H9 (cell line): ENCODE data around the gene FCRL5. TPM values are rescaled to one million over a fixed set of nuclear protein-coding genes. Genes with fewer than 3 reads are reported as not detected.

Experiments
- DNase-seq: peaks from one replicate; pipeline ENCODE4 v3.0.0-alpha.2; 2017
- H2AFZ ChIP-seq: one replicate; pipeline ENCODE4 v1.6.1; 2013; ENCODE audit warnings: mild to moderate bottlenecking, low read length, control low read depth, moderate library complexity
- H2AK5ac ChIP-seq: 2 replicates; pipeline ENCODE4 v1.6.1; 2013; ENCODE audit warnings: low read length, control low read depth, mixed read lengths; ENCODE audit not compliant: insufficient read length
- H2BK120ac ChIP-seq: one replicate; pipeline ENCODE4 v1.6.1; 2013; ENCODE audit warnings: low read depth, mild to moderate bottlenecking, low read length, control low read depth, inconsistent platforms; ENCODE audit not compliant: poor library complexity, severe bottlenecking
- H2BK12ac ChIP-seq: 2 replicates; pipeline ENCODE4 v1.6.1; 2013; ENCODE audit warnings: low read length, control low read depth, mixed read lengths, low read depth; ENCODE audit not compliant: insufficient read length
- H2BK15ac ChIP-seq: 2 replicates; pipeline ENCODE4 v1.6.1; 2013; ENCODE audit warnings: low read depth, low read length, control low read depth
- H2BK20ac ChIP-seq: one replicate; pipeline ENCODE4 v1.6.1; 2013; ENCODE audit warnings: low read depth, mild to moderate bottlenecking, low read length, control low read depth, inconsistent platforms; ENCODE audit not compliant: poor library complexity, severe bottlenecking
- H2BK5ac ChIP-seq: 2 replicates; pipeline ENCODE4 v1.6.1; 2013; ENCODE audit warnings: low read length, control low read depth, mixed read lengths; ENCODE audit not compliant: insufficient read length
- H3K14ac ChIP-seq: 2 replicates; pipeline ENCODE4 v1.6.1; 2013; ENCODE audit warnings: low read length, control low read depth; ENCODE audit not compliant: insufficient read depth
- H3K18ac ChIP-seq: 2 replicates; pipeline ENCODE4 v1.6.1; 2013; ENCODE audit warnings: low read depth, mild to moderate bottlenecking, mixed read lengths, low read length, control low read depth; ENCODE audit not compliant: insufficient read length
- H3K23ac ChIP-seq: 2 replicates; pipeline ENCODE4 v1.6.1; 2013; ENCODE audit warnings: low read length, control low read depth, mixed read lengths, low read depth; ENCODE audit not compliant: insufficient read length
- H3K23me2 ChIP-seq: 2 replicates; pipeline ENCODE4 v1.6.1; 2013; ENCODE audit warnings: low read depth, mild to moderate bottlenecking, mixed read lengths, low read length, control low read depth; ENCODE audit not compliant: insufficient read length, poor library complexity, severe bottlenecking
- H3K27ac ChIP-seq: 2 replicates; pipeline ENCODE4 v1.5.1; 2013; ENCODE audit warnings: low read length, control low read depth, mixed read lengths, low read depth; ENCODE audit not compliant: insufficient read length
- H3K27me3 ChIP-seq: 2 replicates; pipeline ENCODE4 v1.6.1; 2013; ENCODE audit warnings: low read length, control low read depth, inconsistent platforms; ENCODE audit not compliant: insufficient read depth
- H3K4ac ChIP-seq: 2 replicates; pipeline ENCODE4 v1.6.1; 2013; ENCODE audit warnings: low read depth, mild to moderate bottlenecking, control low read depth, inconsistent platforms, low read length, moderate library complexity
- H3K4me1 ChIP-seq: 2 replicates; pipeline ENCODE4 v1.6.1; 2013; ENCODE audit warnings: low read length, control low read depth, inconsistent platforms; ENCODE audit not compliant: insufficient read depth
- H3K4me2 ChIP-seq: 2 replicates; pipeline ENCODE4 v1.6.1; 2013; ENCODE audit warnings: low read length, control low read depth, mixed read lengths; ENCODE audit not compliant: insufficient read length, insufficient read depth
- H3K56ac ChIP-seq: 2 replicates; pipeline ENCODE4 v1.6.1; 2013; ENCODE audit warnings: low read depth, mild to moderate bottlenecking, mixed read lengths, low read length, control low read depth; ENCODE audit not compliant: insufficient read length
- H3K79me1 ChIP-seq: 2 replicates; pipeline ENCODE4 v1.6.1; 2013; ENCODE audit warnings: low read depth, mild to moderate bottlenecking, moderate library complexity, low read length, control low read depth, inconsistent platforms; ENCODE audit not compliant: insufficient read depth, poor library complexity, severe bottlenecking
- H3K79me2 ChIP-seq: 2 replicates; pipeline ENCODE4 v1.6.1; 2013; ENCODE audit warnings: low read length, control low read depth, inconsistent platforms; ENCODE audit not compliant: insufficient read depth
- H3K9ac ChIP-seq: 2 replicates; pipeline ENCODE4 v1.6.1; 2013; ENCODE audit warnings: low read length, control low read depth, mixed read lengths; ENCODE audit not compliant: insufficient read length; ENCODE audit errors: extremely low read depth
- H3K9me3 ChIP-seq: one replicate; pipeline ENCODE4 v1.6.1; 2013; ENCODE audit warnings: low read depth, low read length, inconsistent platforms; ENCODE audit not compliant: control insufficient read depth
- H3T11ph ChIP-seq: one replicate; pipeline ENCODE4 v1.6.1; 2013; ENCODE audit warnings: mild to moderate bottlenecking, low read length, control low read depth, inconsistent platforms
- H4K20me1 ChIP-seq: one replicate; pipeline ENCODE4 v1.6.1; 2013; ENCODE audit not compliant: control insufficient read depth, insufficient read length, insufficient read depth
- H4K5ac ChIP-seq: 2 replicates; pipeline ENCODE4 v1.6.1; 2013; ENCODE audit warnings: low read depth, mild to moderate bottlenecking, mixed read lengths, low read length, control low read depth; ENCODE audit not compliant: insufficient read length
- H4K8ac ChIP-seq: replicated peaks from 2 replicates; pipeline ENCODE4 v1.6.1; 2013; ENCODE audit warnings: low read length, control low read depth, mixed read lengths, low read depth; ENCODE audit not compliant: insufficient read length
- H4K91ac ChIP-seq: 2 replicates; pipeline ENCODE4 v1.6.1; 2013; ENCODE audit warnings: low read depth, mild to moderate bottlenecking, moderate library complexity, mixed read lengths, low read length, control low read depth; ENCODE audit not compliant: insufficient read length
- H3K27ac Mint-ChIP-seq, 3 experiments: 2 replicates in 2 of 3; 3 replicates in 1 of 3; pipeline ENCODE4 v1.8.0; 2020 to 2021; ENCODE audit warnings: mixed read lengths in 3 of 3, mild to moderate bottlenecking in 1 of 3, moderate library complexity in 1 of 3
- H3K27me3 Mint-ChIP-seq: 2 replicates; pipeline ENCODE4 v1.8.0; 2021; ENCODE audit warnings: low read depth, mild to moderate bottlenecking, moderate library complexity, mixed read lengths
- H3K36me3 Mint-ChIP-seq, 3 experiments: 2 replicates in 2 of 3; 3 replicates in 1 of 3; pipeline ENCODE4 v1.8.0; 2020 to 2021; ENCODE audit warnings: low read depth in 3 of 3, mixed read lengths in 3 of 3; ENCODE audit not compliant: insufficient read depth in 1 of 3
- H3K4me1 Mint-ChIP-seq, 2 experiments: 2 replicates each; pipeline ENCODE4 v1.8.0; 2020; ENCODE audit warnings: mixed read lengths in 2 of 2
- H3K4me3 Mint-ChIP-seq, 2 experiments: 2 replicates in 1 of 2; 3 replicates in 1 of 2; pipeline ENCODE4 v1.8.0; 2020 to 2021; ENCODE audit warnings: mild to moderate bottlenecking in 2 of 2, mixed read lengths in 2 of 2, moderate library complexity in 1 of 2
- H3K9me3 Mint-ChIP-seq, 2 experiments: 2 replicates in 1 of 2; 3 replicates in 1 of 2; pipeline ENCODE4 v1.8.0; 2020; ENCODE audit warnings: mild to moderate bottlenecking in 2 of 2, mixed read lengths in 2 of 2, moderate library complexity in 1 of 2
- CTCF ChIP-seq: fragments of 200-600 bp; sonication (generic); conservative IDR thresholded peaks from 3 replicates; pipeline ENCODE4 v1.8.0; 2021; ENCODE audit warnings: antibody characterized with exemption, mild to moderate bottlenecking
- WGBS: extraction: QIAGEN DNeasy Blood & Tissue Kit; methylation state at CpG from one replicate; pipeline ENCODE4 v1.1.7; 2013; ENCODE audit warnings: missing lambda C conversion rate, low lambda C conversion rate, mixed read lengths; ENCODE audit not compliant: insufficient read length; ENCODE audit errors: extremely low coverage; 5-methylcytosine and 5-hydroxymethylcytosine counted together
- total RNA-seq: library from RNA; stranded (reverse); gene quantifications from 2 replicates; pipeline ENCODE4 v1.2.1, GENCODE V29; 2021

The FCRL5 gene
- total RNA-seq, 1 experiment from 2014 or later = 0.98 TPM

- H3K4me3 Mint-ChIP-seq = no peak overlapping the region
- Histone ChIP-seq H2BK120ac (no peak overlapping the region), H2AFZ (no peak overlapping the region), H2BK15ac (no peak overlapping the region), H2BK5ac (no peak overlapping the region), H3K23ac (no peak overlapping the region), H4K5ac (no peak overlapping the region), H2AK5ac (no peak overlapping the region), H3K23me2 (no peaks in the 10 kb centered on the region), H3K14ac (no peak overlapping the region), H3K9me3 (no peaks in the 10 kb centered on the region), H2BK20ac (no peak overlapping the region), H3K27ac (no peak overlapping the region), H3K18ac (no peak overlapping the region), H3K56ac (no peak overlapping the region), H3K27me3 (no peaks in the 10 kb centered on the region), H3K4me2 (no peak overlapping the region), H3T11ph (no peak overlapping the region), H2BK12ac (no peak overlapping the region), H3K79me1 (no peaks in the 10 kb centered on the region), H4K8ac (no peak overlapping the region), H4K91ac (no peak overlapping the region), H3K4me1 (no peaks in the 10 kb centered on the region), H3K4ac (no peak overlapping the region), H3K9ac (no peak overlapping the region), H3K79me2 (no peaks in the 10 kb centered on the region), H4K20me1 (no peaks in the 10 kb centered on the region)
- no CpG with 5 or more reads among the region's 4 CpGs for WGBS
- no peak overlapping the region for H3K27ac Mint-ChIP-seq
- H3K27me3 Mint-ChIP-seq = no peaks in the 10 kb centered on the region; the same call in 1 of the 2 replicates
- H3K9me3 Mint-ChIP-seq = peaks cover 26 to 35% of the 10 kb centered on the region in 2 experiments
- no peak for DNase-seq
- TF ChIP-seq CTCF = no peak
- H3K36me3 Mint-ChIP-seq = peaks cover 0 to 28% (median 7%) of the 10 kb centered on the region in 3 experiments; a peak in 6 of 7 replicates
- peaks cover 5% of the 10 kb centered on the region in 2 experiments for H3K4me1 Mint-ChIP-seq
Observed at GRCh38 chr1:157477419-157477818, 74.9 kb downstream of the FCRL5 start.
